Stimulated activated CD4-positive, alpha-beta T cell treated with anti-CD3 and anti-CD28 coated beads, Interleukin-4, amount 100 ng/mL, for 1 hour (primary cell): ENCODE results near the gene ARHGAP21.
"Not testable (repeated sequence)": the region's sequence is repeated elsewhere in the genome, so short reads cannot be mapped to it uniquely, and the experiment has no call there.

ENCODE experiments used
- DNase-seq: peaks from one replicate; pipeline ENCODE4 v3.0.0-alpha.2; 2020

ARHGAP21 gene

DNA sequence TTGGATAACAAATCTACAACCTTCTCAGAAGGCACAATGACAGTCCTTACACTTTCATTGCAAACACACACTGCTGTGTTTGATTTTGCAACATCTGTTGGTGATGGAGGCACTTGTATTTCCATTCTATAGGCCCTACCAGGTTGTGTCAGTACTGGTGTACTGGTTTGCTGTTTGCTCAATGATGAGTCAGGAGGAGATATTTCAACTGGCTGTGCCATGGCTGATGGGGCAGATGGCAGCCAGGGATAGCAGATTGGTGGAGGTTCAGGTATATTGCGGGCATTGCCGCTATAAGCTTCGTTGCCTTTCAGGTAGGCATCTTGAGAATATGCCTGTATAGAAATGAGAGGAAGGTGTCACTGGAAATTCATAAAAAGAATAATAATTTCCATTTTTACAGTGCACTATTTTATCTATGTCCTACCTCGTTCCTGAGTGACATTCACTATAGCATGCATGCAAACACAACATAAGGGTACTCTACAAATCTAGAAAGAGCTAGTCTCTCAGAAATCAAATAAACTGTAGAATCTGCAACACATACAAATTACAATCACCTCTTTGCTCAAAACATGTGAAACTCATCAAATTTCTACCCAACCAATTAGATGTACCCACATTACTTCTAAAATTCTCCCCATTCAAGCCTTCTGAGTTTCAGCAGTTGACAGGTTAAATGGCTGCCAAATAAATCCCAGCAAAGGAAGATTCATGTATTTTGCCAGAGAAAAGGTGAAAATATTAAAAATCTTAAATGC lies 102.5 kb downstream of the ARHGAP21 start:
- not testable (repeated sequence) for DNase-seq

DNA sequence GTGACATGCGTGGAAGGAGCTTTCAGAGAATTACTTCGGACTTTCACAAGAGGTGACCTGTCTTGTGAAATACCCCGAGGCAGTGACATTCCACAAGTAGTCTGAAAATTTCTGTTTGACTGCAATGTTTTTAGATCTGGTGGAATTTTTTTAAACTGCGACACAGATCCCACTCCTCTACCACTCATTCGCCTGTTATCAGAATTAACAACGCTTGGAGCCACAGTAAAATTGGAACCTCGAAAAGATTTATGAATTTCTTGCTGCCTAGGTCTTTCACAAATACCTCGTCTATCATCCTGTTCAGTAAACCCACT lies 103.7 kb downstream of the ARHGAP21 start:
- DNase-seq: not testable (repeated sequence)

DNA sequence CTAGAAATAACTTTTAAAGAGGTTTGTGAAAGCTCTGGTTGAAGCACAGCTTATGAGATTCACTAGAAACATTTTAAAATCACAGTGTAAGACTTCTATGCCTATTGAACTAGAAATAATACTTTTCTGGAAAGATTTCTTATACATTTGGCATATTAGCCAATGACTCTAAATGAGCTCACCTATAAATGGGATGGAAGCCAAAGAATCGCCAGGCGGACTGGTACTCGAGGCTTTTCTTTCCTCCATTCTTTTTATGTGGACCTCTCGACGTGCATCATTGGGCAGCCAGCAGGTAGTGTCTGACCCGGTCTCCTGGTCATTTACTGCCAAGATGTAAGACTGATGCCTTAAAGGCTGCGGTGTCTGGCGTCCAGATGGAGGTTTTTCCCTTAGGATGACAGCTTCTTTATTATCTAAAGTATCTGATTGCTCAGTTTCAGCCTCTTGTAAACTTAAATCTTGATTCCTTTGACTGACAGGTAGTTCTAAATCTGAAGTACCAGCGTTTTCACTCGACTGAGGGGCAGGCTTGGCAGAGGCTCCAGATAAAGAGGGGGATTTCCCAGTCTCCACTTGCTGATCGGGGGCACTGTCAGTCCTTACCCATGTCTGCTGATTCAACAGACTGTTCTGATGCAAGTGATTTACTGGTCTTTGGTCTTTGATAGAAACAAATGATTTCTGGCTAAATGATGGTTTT lies 104.2 kb downstream of the ARHGAP21 start:
- not testable (repeated sequence) for DNase-seq

DNA sequence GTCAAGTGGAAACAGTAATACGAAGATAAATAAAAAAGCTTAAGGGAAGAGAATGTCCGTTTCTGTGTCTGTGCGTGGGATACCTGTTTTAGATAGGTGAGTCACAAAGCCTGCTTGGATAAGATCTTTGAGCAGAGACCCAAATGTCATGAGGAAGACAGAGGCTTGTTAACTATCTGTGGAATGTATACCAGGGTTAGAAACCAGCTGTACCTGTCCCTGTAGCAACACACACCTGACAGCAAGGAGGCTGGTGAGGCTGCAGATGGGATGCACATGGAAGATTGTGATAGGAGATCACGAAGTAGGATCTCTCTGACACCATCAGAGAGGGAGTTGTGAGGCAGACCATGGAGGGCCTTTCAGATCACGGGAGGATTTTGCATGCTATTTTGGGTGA lies 105.3 kb downstream of the ARHGAP21 start:
- no peak for DNase-seq

DNA sequence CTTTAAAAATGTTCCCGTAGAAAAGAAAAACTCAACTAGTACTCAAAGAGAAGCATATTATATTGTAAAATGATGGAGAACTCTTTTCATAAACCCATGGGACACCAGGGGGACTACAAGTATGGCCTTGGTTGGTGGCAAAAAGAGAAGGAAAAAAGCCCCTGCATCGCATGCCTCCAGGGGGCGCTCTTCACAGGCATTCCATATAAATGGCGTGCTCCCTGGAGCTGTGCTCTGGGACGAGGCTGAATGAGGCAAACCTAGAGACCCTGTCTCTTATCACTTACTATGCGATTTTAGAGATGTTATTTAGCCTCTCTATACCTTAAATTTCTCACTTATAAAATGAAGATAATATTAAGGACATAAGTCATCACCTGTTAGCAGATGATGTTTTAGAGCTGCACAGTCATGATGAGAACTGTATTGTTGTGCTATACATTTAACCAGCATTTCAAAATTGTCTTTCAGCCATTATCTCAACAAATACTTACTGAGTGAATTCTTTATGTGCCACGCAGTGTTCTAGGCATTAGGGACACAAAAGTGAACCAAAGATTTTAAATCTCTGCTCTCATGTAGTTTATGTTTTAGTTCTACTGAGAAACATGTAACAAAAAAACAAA lies 105.8 kb downstream of the ARHGAP21 start:
- peak; percentile 48 for DNase-seq

DNA sequence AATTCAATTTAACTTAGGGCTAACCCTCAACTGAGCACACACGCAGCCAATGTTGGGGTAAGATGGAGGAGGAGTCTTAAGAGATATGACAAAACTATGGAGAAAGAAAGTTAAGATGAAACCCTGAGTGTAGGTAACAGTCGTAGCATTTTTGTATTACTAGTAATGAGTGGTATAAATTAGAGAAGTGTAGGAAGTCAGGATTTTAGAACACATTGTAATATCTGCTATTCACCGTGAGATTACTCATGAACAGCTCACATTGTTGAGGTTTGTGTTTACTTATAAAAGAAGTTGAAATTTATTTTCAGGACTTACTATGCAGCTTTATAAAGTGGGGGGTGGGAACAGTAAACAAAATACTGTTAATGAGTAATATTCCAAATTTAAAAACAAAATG lies 107.2 kb downstream of the ARHGAP21 start:
- no peak for DNase-seq

DNA sequence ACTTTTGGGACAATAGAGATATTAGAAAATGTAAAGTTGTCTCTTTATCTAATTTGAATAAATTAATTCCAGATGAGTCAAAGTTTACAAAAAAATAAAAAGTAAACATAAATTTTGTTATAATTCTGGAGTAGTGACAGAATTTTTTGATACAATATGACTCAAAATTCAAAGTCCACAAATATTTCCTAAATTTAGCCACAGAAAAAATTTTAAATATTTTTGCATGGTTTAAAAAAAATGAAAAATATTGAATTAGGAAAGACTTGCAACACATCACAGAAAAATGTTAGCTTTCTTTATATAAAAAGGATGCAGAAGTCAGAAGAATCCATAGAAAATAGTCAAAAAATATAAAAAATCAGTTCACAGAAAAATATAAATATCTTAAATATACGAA lies 117.7 kb downstream of the ARHGAP21 start:
- DNase-seq: no peak

DNA sequence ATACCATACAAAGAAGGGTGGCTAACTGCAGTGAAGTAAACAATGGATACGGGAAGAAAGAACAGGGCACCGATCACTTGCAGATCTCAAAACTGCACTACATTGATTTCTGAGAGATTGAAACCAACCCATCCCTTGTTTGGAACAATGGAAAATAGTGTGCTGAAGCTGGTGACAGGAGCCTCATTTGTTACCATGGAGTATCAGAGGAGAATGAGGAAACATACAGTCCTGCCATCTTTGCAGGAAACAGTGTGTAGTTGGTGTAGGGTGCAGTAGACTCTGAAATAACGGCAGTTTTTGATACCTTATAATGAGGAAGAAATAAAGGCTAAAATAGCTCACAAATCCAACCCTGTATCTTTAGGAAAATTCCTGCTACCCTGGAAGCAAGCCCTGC lies 118.5 kb downstream of the ARHGAP21 start:
- no peak for DNase-seq

DNA sequence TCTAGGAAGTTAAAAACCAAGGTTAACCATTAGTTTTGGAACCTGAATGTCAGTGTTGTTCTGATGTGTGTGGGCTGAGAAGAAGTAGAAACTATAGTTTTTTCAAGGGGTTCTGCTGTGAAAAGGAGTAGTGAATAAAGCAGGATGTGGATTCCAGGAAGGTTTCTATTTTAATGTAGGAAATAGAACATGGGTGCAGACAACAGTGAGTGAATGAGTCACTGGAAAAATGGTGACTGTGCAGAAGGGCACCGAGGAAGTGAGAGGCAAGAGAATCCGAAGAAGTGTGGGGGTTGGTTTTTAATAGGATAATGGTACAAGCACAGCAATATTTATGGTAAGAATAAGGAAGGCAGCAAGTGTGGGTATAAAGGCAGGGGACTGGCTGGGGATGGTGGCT lies 120.4 kb downstream of the ARHGAP21 start:
- DNase-seq: no peak

DNA sequence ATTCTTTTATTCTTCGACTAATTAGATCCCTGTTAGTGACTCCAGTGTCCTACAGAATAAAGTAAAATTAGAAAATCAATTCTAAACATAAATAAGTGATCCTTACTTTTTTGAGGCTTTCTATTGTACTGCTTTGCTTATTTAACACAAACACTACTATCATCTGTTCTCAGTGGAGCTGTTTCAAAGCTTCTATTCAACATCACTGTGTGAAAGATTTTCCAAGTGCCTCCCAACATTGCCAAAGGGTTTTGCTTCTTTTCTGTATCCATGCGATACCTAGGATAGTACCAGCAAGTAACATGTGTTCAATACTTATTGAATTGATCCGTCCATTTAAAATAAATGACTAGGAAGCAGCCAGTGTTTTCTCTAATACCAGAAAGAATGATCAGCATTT lies 125.7 kb downstream of the ARHGAP21 start:
- no peak for DNase-seq

DNA sequence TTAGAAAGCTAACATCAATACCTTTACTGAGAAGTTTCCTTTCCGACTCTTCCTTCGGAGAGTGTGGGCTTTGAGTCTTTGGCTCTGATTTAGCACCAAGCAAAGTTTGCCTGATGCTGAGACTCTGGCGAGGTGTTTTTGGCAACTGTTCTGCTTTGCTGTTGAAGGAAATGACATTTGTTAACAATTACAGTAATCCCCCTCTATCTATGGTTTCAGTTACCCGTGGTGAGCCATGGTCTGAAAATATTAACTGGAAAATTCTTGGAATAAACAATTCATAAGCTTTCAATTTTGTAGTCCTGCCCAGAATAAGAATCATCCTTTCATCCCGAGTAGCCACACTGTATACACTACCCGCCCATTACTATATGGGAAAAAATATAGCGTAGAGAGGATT lies 126.3 kb downstream of the ARHGAP21 start:
- no peak for DNase-seq

DNA sequence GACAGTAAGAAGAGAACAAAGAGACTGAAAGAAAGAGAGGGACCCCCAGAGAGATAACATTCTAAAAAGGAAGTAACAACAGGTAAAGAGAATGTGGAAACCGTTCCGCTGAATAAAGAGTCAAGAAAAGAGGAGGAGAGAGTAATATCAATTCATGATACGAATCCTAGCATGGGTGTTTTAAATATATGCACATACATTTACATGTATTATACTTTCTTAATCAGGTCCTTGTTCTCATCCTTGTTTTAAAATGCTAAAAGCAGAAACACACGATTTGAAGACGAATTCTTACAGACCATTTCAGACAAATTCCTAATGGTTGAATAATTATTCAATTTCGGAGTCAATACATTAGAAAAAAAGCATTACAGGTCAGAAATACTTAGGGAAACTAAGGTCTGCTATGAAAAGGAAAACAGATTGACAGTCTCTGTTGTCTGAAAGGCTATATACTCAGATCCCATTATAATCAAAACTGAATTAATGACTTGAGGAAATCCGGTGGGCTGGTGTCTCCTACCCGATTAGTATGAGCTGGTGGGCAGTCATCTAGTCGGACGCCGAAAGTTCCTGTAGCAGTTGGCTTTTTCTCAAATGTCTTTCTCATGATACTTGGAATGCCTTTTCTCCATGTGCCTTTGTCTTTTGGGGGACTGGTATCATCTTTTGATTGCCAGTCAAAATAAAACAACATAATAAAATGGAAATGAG lies 127.3 kb downstream of the ARHGAP21 start:
- no peak for DNase-seq

DNA sequence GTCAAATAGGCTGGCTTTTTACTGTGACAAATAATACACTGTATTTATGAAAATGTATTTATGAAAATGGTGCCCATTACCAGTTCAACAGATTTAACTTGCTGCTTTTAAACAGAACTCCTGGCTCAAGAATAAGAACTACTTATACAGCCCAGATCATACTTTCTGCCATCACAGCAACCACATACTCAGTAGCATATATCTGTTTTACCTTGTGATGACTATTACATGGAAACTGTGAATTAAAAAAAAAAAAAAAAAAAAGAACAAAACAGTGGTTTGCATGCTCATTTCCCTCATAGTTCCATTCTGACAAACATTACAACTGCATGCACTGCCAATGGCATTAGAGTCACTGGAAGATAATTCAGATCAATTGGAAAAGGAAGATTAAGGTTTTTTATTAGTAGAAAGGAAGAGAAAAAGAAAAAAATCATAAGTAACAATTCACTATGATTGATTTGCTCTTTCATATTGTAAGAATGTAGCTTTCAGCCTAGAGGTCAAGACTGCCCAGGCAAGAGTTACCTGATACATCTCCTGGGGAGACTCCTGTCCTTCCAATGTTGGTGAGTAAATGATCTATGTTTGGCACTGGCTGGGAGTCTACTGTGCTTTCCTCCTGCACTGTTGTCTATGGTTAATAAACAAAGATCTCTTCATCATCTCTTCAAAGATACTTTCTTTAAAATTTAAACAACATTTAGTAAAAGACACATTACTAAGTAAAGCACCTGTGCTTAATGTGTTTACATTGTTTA lies 132.8 kb downstream of the ARHGAP21 start:
- DNase-seq: no peak

DNA sequence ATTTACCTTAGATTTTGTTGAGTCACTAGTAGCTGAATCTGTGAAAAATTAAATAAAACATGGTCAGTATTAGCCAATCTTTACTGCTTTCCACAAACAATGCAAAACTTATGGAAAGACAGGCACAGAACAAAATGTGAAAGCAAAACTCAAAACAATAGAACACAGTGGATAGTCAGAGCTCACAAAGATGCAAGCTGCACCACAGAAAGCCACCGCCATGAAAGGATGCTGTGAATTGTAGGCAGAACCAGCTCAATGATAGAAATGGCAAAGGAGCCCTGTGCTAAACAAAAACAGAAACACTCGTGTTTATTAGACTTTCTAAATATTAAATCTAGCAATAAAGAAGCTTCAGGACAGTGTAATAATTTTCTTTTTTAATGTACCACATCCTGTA lies 134.4 kb downstream of the ARHGAP21 start:
- DNase-seq: no peak

DNA sequence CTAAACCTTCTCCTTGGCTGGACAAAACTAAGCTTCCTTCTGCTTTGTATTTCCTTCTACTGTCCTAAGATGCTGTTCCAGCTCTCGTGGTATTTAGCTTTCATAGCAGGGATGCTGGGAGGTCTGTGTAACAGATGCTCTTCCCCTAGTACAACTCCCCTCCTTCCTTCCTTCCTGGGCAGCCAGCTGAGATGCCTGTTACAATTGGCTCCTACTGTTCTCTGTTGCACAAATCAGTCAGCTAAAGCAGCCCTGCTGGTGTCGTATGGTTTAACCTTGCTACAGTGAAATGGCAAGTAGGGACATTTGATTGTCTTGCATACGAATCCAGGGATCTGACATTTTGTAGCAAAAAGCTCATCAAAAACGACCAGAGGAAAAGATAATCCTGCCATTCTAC lies 143.8 kb downstream of the ARHGAP21 start:
- DNase-seq: no peak

DNA sequence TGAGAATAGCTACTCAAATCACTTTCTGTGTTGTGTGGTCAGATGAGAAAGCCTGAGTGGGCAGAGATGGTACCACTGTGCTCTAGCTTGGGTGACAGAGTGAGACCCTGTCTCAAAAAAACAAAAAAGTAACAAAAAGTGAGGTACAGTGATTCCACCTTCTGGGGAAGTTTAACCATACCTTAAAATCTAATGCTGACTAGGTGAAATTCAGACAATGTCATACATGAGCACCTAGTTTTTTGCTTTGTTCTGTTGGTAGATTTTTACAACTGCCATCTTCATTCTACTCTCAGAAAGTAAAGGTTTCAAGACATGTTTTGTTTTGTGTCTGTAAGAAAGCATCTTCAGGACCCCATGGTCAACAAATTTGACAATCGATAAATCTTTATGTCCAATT lies 144.2 kb downstream of the ARHGAP21 start:
- DNase-seq: no peak

DNA sequence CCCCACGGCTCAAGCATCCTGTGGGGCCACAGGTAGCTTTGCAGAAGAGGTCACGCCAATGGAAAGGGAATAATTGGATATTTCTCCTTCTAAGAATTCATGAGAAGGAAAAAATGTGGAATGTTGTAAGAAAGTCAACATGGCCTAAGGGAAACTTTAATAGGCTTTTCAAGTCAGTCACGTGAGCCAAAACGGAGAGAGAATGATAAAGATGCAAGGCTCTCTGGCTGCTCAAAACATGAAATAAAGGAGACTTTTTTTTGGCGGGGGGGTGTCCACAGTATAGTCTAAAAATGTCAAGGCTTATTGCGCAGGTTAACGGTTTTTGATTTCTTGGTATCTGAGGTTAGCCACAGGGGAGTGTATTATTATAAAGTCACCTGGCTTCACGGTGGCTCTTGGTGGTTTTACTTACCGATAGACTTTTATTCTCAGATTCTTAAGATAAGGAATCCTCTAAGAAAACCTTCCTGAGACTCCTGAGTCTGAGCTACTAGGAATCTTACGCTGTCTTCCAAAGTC lies 148.1 kb downstream of the ARHGAP21 start:
- no peak for DNase-seq

DNA sequence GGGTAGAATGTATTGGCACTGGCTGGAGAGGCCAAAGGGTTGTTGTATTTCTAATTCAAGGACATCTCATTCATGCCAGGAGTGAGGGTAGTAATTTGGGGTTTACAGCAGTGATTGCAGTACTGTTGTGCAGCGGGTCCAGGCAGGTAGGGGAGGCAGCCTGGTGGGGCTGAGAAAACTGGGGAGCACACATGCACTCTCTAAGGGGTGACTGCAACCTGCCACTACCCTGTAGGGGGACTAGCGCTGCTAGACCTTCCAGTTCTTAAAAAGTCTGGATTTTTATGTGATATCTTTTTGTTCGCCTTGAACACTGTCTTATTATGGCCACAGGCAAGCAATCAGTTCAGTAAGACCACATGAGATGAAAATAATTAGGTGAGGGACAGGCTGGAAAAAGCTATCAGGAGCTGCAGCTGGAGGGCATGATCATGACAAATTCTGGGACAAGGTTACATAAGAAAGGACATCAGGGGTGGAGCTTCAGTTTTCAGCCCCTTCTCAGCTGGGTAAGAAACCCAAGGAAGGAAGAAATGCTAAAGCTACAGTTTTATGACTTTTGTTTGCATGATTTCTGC lies 149.0 kb downstream of the ARHGAP21 start:
- DNase-seq: no peak

DNA sequence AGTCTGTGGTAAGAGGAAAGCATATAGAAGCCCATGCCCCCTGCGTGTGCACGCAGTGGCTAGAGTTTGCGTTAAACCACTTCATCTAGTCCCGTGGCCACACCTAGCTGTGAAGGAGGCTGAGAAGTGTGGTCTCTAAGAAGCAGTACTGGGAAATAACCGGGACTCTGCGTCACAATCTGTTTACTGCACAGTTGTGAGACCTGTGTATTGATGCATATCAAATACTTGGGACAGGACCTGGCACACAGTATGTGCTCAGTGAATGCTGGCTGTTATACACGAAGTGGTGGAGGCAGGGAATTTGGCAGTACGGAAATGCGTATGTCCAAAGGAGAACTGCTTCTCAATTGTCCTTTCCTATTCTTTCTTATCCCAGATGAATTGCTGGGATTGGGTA lies 149.5 kb downstream of the ARHGAP21 start:
- DNase-seq: no peak

DNA sequence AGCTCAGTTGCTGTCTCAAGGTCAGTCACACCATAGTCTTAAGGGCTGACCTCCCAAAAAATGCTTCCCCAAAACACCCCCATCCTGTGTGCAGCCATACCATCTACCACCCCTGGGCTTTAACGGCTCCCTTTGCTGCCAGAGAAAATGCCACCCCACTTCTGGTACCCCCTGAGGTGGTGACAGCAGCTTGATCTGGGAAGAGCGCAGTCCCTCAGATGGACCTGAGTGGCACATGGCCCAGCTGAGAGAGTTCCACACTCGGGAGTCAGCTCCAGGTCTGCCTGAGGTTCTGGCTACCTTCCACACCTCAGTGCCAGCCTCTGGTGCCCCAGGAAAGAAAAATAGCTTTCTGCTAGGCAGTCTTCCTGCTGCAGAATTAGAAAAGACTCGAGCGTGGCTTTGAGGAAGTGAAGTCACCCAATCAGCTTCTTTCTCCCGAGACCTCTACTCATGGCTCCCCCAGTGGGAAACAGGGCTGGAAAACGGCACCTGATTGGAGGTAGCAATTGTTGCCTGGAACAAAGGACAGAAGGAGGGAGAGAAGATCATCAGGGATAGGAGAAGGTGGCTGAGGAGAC lies 151.7 kb downstream of the ARHGAP21 start:
- no peak for DNase-seq

DNA sequence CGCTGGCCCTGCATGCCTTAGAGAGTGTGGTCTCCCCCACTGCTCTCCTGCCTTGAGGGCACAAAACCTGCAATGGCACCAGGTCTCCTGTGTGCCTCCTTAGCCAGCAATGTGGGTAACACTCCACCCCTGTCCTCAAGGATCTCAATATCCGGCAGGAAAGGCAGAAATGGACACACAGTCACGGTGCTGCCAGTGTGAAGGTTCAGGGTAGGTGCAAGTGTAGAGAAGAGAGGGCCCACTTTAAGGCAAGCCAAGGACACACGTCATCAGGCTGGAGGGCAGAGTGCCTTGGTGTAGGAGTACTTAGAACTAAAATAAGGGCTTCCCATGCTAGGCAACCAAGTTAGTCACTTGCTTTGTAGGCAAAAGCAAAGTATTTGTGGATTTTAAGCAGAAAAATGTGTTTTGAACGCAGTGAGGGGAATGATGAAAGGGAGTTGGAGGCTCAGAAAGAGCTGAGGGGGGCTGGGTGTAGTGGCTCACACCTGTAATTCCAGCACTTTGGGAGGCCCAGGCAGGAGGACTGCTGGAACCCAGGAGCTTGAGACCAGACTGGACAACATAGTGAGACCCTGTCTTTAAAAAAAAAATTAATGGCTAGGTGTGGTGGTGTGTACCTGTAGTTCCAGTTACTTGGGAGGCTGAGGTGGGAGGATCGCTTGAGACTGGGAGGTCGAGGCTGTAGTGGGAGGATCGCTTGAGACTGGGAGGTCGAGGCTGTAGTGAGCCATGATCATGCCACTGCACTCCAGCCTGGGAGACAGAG lies 152.8 kb downstream of the ARHGAP21 start:
- DNase-seq: no peak
